Activated CD8-positive, alpha-beta T cell treated with anti-CD3 and anti-CD28 coated beads for 36 hours (primary cell): ENCODE data around the gene PDZK1IP1. TPM values are rescaled to one million over a fixed set of nuclear protein-coding genes. Genes with fewer than 3 reads are reported as not detected.

Source experiments
- ATAC-seq: fragments of 200-7000 bp; cut with Tn5 transposase; one replicate; pipeline ENCODE4 v1.10.0; 2021; ENCODE audit warnings: mild to moderate bottlenecking, moderate library complexity
- CTCF ChIA-PET: fragments of 350-600 bp; sonication (Branson Sonifier 250); formaldehyde crosslinking; loops from one replicate; lab custom pipeline; 2021; ENCODE audit warnings: antibody characterized with exemption; lab: Charles Lee
- POLR2A ChIA-PET: fragments of 350-600 bp; sonication (Branson Sonifier 250); formaldehyde crosslinking; loops from one replicate; lab custom pipeline; 2021; ENCODE audit warnings: antibody characterized with exemption; lab: Charles Lee
- DNase-seq: peaks from one replicate; pipeline ENCODE4 v3.0.0-alpha.2; 2020
- H3K27ac Mint-ChIP-seq: one replicate; pipeline ENCODE4 v1.8.0; 2021; ENCODE audit warnings: mild to moderate bottlenecking, mixed read lengths
- H3K27me3 Mint-ChIP-seq: one replicate; pipeline ENCODE4 v1.8.0; 2021; ENCODE audit warnings: mixed read lengths
- H3K36me3 Mint-ChIP-seq: one replicate; pipeline ENCODE4 v1.8.0; 2021; ENCODE audit warnings: low read depth, mixed read lengths
- H3K4me1 Mint-ChIP-seq: one replicate; pipeline ENCODE4 v1.8.0; 2021; ENCODE audit warnings: low read depth, mixed read lengths
- H3K4me3 Mint-ChIP-seq: one replicate; pipeline ENCODE4 v1.8.0; 2021; ENCODE audit warnings: mild to moderate bottlenecking, moderate library complexity, mixed read lengths
- H3K9me3 Mint-ChIP-seq: one replicate; pipeline ENCODE4 v1.8.0; 2021; ENCODE audit warnings: mixed read lengths
- intact Hi-C: fragments of 100-400 bp; cut with micrococcal nuclease; formaldehyde crosslinking; loops from one replicate; pipeline ENCODE4 v1.10.0; 2022
- total RNA-seq, 2 experiments: library from RNA; stranded (reverse); gene quantifications; one replicate each; pipeline ENCODE4 v1.2.3, GENCODE V29; 2021
- TF ChIP-seq, protein P1 (sequence below): fragments of 200-600 bp; IDR thresholded peaks from one replicate; pipeline ENCODE4 v1.8.0; 2022; ENCODE audit warnings: antibody characterized with exemption, mild to moderate bottlenecking

PDZK1IP1 gene
- total RNA-seq, 2 experiments from 2014 or later, result not detected

DNA sequence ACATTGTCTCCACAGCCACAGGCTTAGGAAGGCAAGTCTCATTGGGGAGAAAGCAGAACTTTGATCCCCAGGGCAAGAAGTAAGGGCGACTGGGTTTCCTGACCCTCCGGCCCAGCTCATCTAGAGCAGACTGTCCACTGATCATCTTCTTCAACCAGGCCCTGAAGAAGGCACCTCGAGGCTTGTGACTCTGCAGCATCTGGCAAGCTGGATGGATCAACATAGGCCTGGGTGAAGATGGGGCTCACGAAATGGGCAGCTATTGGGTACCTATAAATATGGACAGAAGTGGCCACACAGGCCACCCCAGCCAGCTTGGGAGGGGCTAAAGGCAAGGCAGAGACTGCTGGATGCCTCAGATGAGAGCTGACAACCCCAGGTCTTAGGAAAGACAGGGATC, 29.2 kb upstream of the PDZK1IP1 start:
- Mint-ChIP-seq H3K4me3 (no peak overlapping the region), H3K27ac (no peak overlapping the region), H3K27me3 (peaks cover 7% of the 10 kb centered on the region), H3K9me3 (no peaks in the 10 kb centered on the region), H3K4me1 (no peaks in the 10 kb centered on the region), H3K36me3 (no peaks in the 10 kb centered on the region)
- intact Hi-C loops, result no loop called here
- POLR2A ChIA-PET, result no interaction called here
- ATAC-seq (no peak), DNase-seq (no peak)
- CTCF ChIA-PET, result interaction anchor here (2.0 kb wide), 1 partner anchor 26 kb away, joined by 6 read pairs; no protein-coding TSS in a partner anchor
- TF ChIP-seq, protein P1, sequence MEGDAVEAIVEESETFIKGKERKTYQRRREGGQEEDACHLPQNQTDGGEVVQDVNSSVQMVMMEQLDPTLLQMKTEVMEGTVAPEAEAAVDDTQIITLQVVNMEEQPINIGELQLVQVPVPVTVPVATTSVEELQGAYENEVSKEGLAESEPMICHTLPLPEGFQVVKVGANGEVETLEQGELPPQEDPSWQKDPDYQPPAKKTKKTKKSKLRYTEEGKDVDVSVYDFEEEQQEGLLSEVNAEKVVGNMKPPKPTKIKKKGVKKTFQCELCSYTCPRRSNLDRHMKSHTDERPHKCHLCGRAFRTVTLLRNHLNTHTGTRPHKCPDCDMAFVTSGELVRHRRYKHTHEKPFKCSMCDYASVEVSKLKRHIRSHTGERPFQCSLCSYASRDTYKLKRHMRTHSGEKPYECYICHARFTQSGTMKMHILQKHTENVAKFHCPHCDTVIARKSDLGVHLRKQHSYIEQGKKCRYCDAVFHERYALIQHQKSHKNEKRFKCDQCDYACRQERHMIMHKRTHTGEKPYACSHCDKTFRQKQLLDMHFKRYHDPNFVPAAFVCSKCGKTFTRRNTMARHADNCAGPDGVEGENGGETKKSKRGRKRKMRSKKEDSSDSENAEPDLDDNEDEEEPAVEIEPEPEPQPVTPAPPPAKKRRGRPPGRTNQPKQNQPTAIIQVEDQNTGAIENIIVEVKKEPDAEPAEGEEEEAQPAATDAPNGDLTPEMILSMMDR, result no peak

- no peaks in the 10 kb centered on the region for H3K4me1 Mint-ChIP-seq
- H3K4me3 Mint-ChIP-seq, result no peak overlapping the region
- H3K27me3 Mint-ChIP-seq, result peaks cover 7% of the 10 kb centered on the region
- H3K27ac Mint-ChIP-seq, result no peak overlapping the region
- H3K9me3 Mint-ChIP-seq, result no peaks in the 10 kb centered on the region
- ChIA-PET CTCF (no interaction called here), POLR2A (no interaction called here)
- ATAC-seq (no peak), DNase-seq (no peak)
- H3K36me3 Mint-ChIP-seq, result no peaks in the 10 kb centered on the region
- TF ChIP-seq, protein P1, result no peak
- intact Hi-C loops, result no loop called here
These were observed 26.6 kb upstream of the PDZK1IP1 start for GRCh38 chr1:47216278-47217059.

DNA sequence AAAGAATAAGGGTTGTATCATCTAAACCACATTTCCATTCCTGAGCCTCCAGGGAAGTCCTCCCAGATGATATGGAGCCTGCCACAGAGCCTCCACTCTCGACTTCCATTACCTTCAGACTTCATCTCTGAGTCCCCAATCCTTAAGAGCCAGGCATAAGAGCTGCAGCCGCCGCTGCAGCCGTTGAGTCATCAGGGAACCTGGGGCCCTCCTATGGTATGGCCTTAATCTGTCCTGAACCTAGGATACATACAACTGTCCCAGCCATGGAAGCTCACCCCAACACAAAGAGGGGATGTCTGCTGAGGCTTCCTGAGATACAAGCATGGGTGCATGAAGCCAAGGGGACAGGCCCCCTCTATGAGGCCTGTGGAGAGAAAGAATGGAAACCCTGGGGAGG, 25.9 kb upstream of the PDZK1IP1 start:
- no peaks in the 10 kb centered on the region for H3K4me1 Mint-ChIP-seq
- ATAC-seq, result no peak
- CTCF ChIA-PET, result interaction anchor here (1.6 kb wide), 1 partner anchor 23 kb away, joined by 5 read pairs; no protein-coding TSS in a partner anchor
- TF ChIP-seq, protein P1, result no peak
- H3K9me3 Mint-ChIP-seq, result no peaks in the 10 kb centered on the region
- no peak overlapping the region for H3K27ac Mint-ChIP-seq
- no peaks in the 10 kb centered on the region for H3K36me3 Mint-ChIP-seq
- H3K4me3 Mint-ChIP-seq, result no peak overlapping the region
- peaks cover 3% of the 10 kb centered on the region for H3K27me3 Mint-ChIP-seq
- DNase-seq, result no peak
- POLR2A ChIA-PET, result no interaction called here
- intact Hi-C loops, result no loop called here

DNA sequence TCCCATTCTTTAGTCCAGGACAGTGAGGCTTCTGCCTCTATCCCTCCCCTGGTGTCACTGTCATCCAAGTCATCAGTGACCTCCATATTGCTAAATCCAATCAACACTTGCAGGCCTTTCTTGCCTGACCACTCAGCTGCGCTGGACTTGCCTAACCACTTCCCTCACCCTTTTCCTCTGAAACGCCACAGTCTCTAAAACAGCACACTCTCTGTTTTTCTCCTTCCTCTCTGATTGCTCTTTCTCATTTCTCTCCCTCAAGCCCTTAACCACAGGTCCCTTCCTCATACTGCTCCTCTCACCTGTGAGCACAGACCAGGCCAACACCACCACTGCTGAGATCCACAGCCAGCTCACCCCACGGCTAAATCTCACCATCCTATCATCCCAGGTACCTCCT, 24.7 kb upstream of the PDZK1IP1 start:
- ChIA-PET CTCF (interaction anchor here (1.6 kb wide), 1 partner anchor 22 kb away, joined by 5 read pairs; no protein-coding TSS in a partner anchor), POLR2A (no interaction called here)
- intact Hi-C loops, result no loop called here
- H3K27me3 Mint-ChIP-seq, result no peaks in the 10 kb centered on the region
- TF ChIP-seq, protein P1, result no peak
- H3K36me3 Mint-ChIP-seq, result no peaks in the 10 kb centered on the region
- ATAC-seq (no peak), DNase-seq (no peak)
- H3K4me3 Mint-ChIP-seq, result no peak overlapping the region
- H3K9me3 Mint-ChIP-seq, result no peaks in the 10 kb centered on the region
- no peaks in the 10 kb centered on the region for H3K4me1 Mint-ChIP-seq
- H3K27ac Mint-ChIP-seq, result no peak overlapping the region
